ENCODE data around the gene RAPGEF3.

- TF ChIP-seq CTCF (conservative IDR thresholded peaks at IDR 0.05) (0 out of 2 replicates have a peak, but pooled peaks have one; percentile 13), EZH2 (IDR thresholded peaks at IDR 0.05; ENCODE audit: low read depth) (no peak)
These were observed 15.3 kb upstream of the RAPGEF3 start for GRCh38 chr12:47773858-47774580.

Data from PC-9 (cell line).